Superior temporal gyrus (tissue), 1 donor: ENCODE data around the gene VPS18.
A peak's percentile ranks its signal among the peaks of the same experiment; 100 is the strongest.

ENCODE experiments used
- DNase-seq: peaks from one replicate; pipeline ENCODE4 v3.0.0-alpha.2; 2016; ENCODE audit errors: extremely low spot score

The VPS18 gene

GRCh38 chr15:40900256-40901052, 6.2 kb downstream of the VPS18 start:
- no peak for DNase-seq

GRCh38 chr15:40901053-40901443, 6.8 kb downstream of the VPS18 start:
- no peak for DNase-seq

GRCh38 chr15:40902605-40903561, 8.6 kb downstream of the VPS18 start:
- DNase-seq = peak; percentile 27

- no peak for DNase-seq
Measured at GRCh38 chr15:40904552-40905201, 10.4 kb downstream of the VPS18 start.

- peak; percentile 40 for DNase-seq
Measured at GRCh38 chr15:40906091-40906990, 12.1 kb downstream of the VPS18 start.

- no peak for DNase-seq
Measured at GRCh38 chr15:40906991-40907802, 12.9 kb downstream of the VPS18 start.

- no peak for DNase-seq
Measured at GRCh38 chr15:40908095-40908494, 13.8 kb downstream of the VPS18 start.

- no peak for DNase-seq
Measured at GRCh38 chr15:40909662-40910630, 15.7 kb downstream of the VPS18 start.

GRCh38 chr15:40911141-40911540, 16.9 kb downstream of the VPS18 start:
- DNase-seq = no peak

GRCh38 chr15:40911693-40912092, 17.4 kb downstream of the VPS18 start:
- DNase-seq = no peak

GRCh38 chr15:40912478-40912877, 18.2 kb downstream of the VPS18 start:
- no peak for DNase-seq

- no peak for DNase-seq
Measured at GRCh38 chr15:40914013-40914412, 19.8 kb downstream of the VPS18 start.

- DNase-seq = no peak
Measured at GRCh38 chr15:40914486-40914885, 20.2 kb downstream of the VPS18 start.

GRCh38 chr15:40915116-40915661, 20.9 kb downstream of the VPS18 start:
- no peak for DNase-seq

- DNase-seq = no peak
Measured at GRCh38 chr15:40915679-40916078, 21.4 kb downstream of the VPS18 start.

- DNase-seq = no peak
Measured at GRCh38 chr15:40917585-40917984, 23.3 kb downstream of the VPS18 start.

GRCh38 chr15:40918146-40918798, 24.0 kb downstream of the VPS18 start:
- no peak for DNase-seq

- no peak for DNase-seq
Measured at GRCh38 chr15:40918799-40919392, 24.6 kb downstream of the VPS18 start.
